GM23338 (cell line): ENCODE results near the gene CTNND2. TPM values are rescaled to one million over a fixed set of nuclear protein-coding genes. Genes with fewer than 3 reads are reported as not detected.
A peak's percentile ranks its signal among the peaks of the same experiment; 100 is the strongest.

Experiments used
- ATAC-seq: fragments of 200-7000 bp; cut with Tn5 transposase; 3 replicates; pipeline ENCODE4 v1.9.1; 2020
- DNase-seq: peaks from one replicate; pipeline ENCODE4 v3.0.0-alpha.2; 2015; ENCODE audit warnings: low spot score
- H2AFZ ChIP-seq: fragments of 200-600 bp; sonication (generic); 2 replicates; pipeline ENCODE4 v1.8.0; 2016; ENCODE audit warnings: antibody characterized with exemption, mild to moderate bottlenecking, moderate library complexity
- H3F3A ChIP-seq: fragments of 200-600 bp; sonication (generic); replicated peaks from 2 replicates; pipeline ENCODE4 v1.8.0; 2017; ENCODE audit warnings: antibody characterized with exemption, mixed run types, low read depth
- H3K27ac ChIP-seq: fragments of 200-600 bp; sonication (generic); 2 replicates; pipeline ENCODE4 v1.6.1; 2016; ENCODE audit warnings: low read depth
- H3K27me3 ChIP-seq: fragments of 200-600 bp; sonication (generic); 2 replicates; pipeline ENCODE4 v1.8.0; 2016; ENCODE audit warnings: mild to moderate bottlenecking, mixed run types, moderate library complexity; ENCODE audit not compliant: insufficient read depth
- H3K36me3 ChIP-seq: fragments of 200-600 bp; sonication (generic); 2 replicates; pipeline ENCODE4 v1.8.0; 2016; ENCODE audit warnings: mild to moderate bottlenecking; ENCODE audit not compliant: insufficient read depth
- H3K4me1 ChIP-seq: fragments of 200-600 bp; sonication (generic); 2 replicates; pipeline ENCODE4 v1.8.0; 2016; ENCODE audit warnings: mild to moderate bottlenecking, moderate library complexity; ENCODE audit not compliant: insufficient read depth
- H3K4me2 ChIP-seq: fragments of 200-600 bp; sonication (generic); 2 replicates; pipeline ENCODE4 v1.7.1; 2017; ENCODE audit warnings: mixed run types
- H3K4me3 ChIP-seq: fragments of 200-600 bp; sonication (generic); 2 replicates; pipeline ENCODE4 v1.6.1; 2016; ENCODE audit warnings: mixed run types
- H3K79me2 ChIP-seq: fragments of 200-600 bp; sonication (generic); replicated peaks from 2 replicates; pipeline ENCODE4 v1.8.0; 2017; ENCODE audit warnings: mild to moderate bottlenecking; ENCODE audit not compliant: insufficient read depth
- H3K9me2 ChIP-seq: fragments of 200-600 bp; sonication (generic); 2 replicates; pipeline ENCODE4 v1.8.0; 2017; ENCODE audit not compliant: insufficient read depth
- H4K20me1 ChIP-seq: fragments of 200-600 bp; sonication (generic); replicated peaks from 2 replicates; pipeline ENCODE4 v1.8.0; 2017; ENCODE audit warnings: mild to moderate bottlenecking; ENCODE audit not compliant: insufficient read depth
- H3K27ac Mint-ChIP-seq: 2 replicates; pipeline ENCODE4 v1.8.0; 2020; ENCODE audit warnings: inconsistent platforms, mild to moderate bottlenecking, moderate library complexity, mixed read lengths
- H3K27me3 Mint-ChIP-seq: 3 replicates; pipeline ENCODE4 v1.8.0; 2022; ENCODE audit warnings: low read depth, mild to moderate bottlenecking, moderate library complexity, mixed read lengths, inconsistent platforms; ENCODE audit not compliant: insufficient read depth, poor library complexity
- H3K36me3 Mint-ChIP-seq: 3 replicates; pipeline ENCODE4 v1.8.0; 2021; ENCODE audit warnings: low read depth, mild to moderate bottlenecking, inconsistent platforms, moderate library complexity, mixed read lengths
- H3K4me1 Mint-ChIP-seq: 3 replicates; pipeline ENCODE4 v1.8.0; 2020; ENCODE audit warnings: mild to moderate bottlenecking, inconsistent platforms, mixed read lengths
- H3K4me3 Mint-ChIP-seq: 3 replicates; pipeline ENCODE4 v1.8.0; 2021; ENCODE audit warnings: moderate library complexity, mild to moderate bottlenecking, inconsistent platforms, mixed read lengths
- H3K9me3 Mint-ChIP-seq: 3 replicates; pipeline ENCODE4 v1.8.0; 2020; ENCODE audit warnings: moderate library complexity, mild to moderate bottlenecking, inconsistent platforms, mixed read lengths
- CREB1 ChIP-seq: fragments of 250-450 bp; sonication (Bioruptor Pico); IDR thresholded peaks from 2 replicates; pipeline ENCODE4 v1.5.0; 2020; ENCODE audit warnings: low read depth, mild to moderate bottlenecking, moderate library complexity
- EZH2phosphoT487 ChIP-seq: fragments of 200-600 bp; sonication (generic); IDR thresholded peaks from one replicate; pipeline ENCODE4 v1.8.1; 2018; ENCODE audit warnings: antibody characterized with exemption; ENCODE audit not compliant: unreplicated experiment
- NANOG ChIP-seq: IDR thresholded peaks from 2 replicates; pipeline ENCODE4 v1.6.1; 2016; ENCODE audit warnings: antibody characterized with exemption, borderline replicate concordance
- POLR2AphosphoS5 ChIP-seq: IDR thresholded peaks from 2 replicates; pipeline ENCODE4 v1.6.1; 2016; ENCODE audit warnings: antibody characterized with exemption, low read depth
- STAT1 ChIP-seq: IDR thresholded peaks from one replicate; pipeline ENCODE4 v1.6.1; 2016; ENCODE audit warnings: antibody characterized with exemption; ENCODE audit not compliant: unreplicated experiment
- ZNF114 ChIP-seq: fragments of 250-450 bp; sonication (Bioruptor Pico); IDR thresholded peaks from 2 replicates; pipeline ENCODE4 v1.5.0; 2020; ENCODE audit warnings: mild to moderate bottlenecking, moderate library complexity
- ZNF331 ChIP-seq: fragments of 250-450 bp; sonication (Bioruptor Pico); IDR thresholded peaks from 2 replicates; pipeline ENCODE4 v1.5.0; 2020; ENCODE audit warnings: low read depth, mild to moderate bottlenecking, moderate library complexity
- polyA plus RNA-seq: library from polyadenylated mRNA; unstranded; fragments of >200 nt; fragmentation: Nextera tagmentation; extraction: Ambion mirVana; gene quantifications from 2 replicates; pipeline ENCODE4 v1.2.1, GENCODE V29; 2016
- total RNA-seq: library from RNA; depleted of rRNA; stranded (reverse); fragments of >200 nt; shearing (Covaris generic); gene quantifications from 2 replicates; pipeline ENCODE4 v1.2.3, GENCODE V29; 2014
- TF ChIP-seq, protein P1 (sequence below), 2 experiments: fragments of 200-600 bp in 1 of 2; sonication (generic) in 1 of 2; conservative IDR thresholded peaks; 2 replicates each; pipeline versions ENCODE4 v1.5.1 to v1.6.1; 2016 to 2017; ENCODE audit warnings: antibody characterized with exemption in 2 of 2, low read depth in 2 of 2, mild to moderate bottlenecking in 2 of 2, moderate library complexity in 1 of 2
- TF ChIP-seq, protein P2 (sequence below): fragments of 250-450 bp; sonication (Bioruptor Pico); IDR thresholded peaks from 2 replicates; pipeline ENCODE4 v1.5.0; 2020; ENCODE audit warnings: mild to moderate bottlenecking, moderate library complexity

Gene CTNND2
- total and polyA plus RNA-seq, 2 experiments from 2014 or later: 5.1 to 7.0 TPM

DNA sequence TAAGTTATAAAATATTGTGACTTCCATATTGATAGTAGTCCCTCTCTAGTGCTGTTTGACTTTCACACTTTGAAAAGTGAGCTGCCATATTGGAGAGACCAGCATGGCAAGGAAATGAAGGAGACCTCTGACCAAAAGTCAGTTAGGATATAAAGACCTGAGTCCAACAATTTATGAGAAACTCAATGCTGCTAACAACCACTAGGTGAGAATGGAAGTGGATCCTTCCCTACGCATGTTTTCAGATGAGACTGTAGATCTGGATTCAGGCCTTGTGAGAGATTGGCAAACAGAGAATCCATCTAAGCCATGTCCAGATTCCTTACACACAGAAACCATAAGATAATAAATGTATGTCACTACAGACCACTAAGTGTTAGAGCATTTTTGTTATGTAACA, 81.6 kb downstream of the CTNND2 start:
- peaks cover 3% of the 10 kb centered on the region; the same call in 1 of the 3 replicates for H3K36me3 Mint-ChIP-seq
- Histone ChIP-seq H3K4me2 (no peak overlapping the region), H3K9me2 (no peaks in the 10 kb centered on the region), H3K27me3 (no peaks in the 10 kb centered on the region), H3F3A (no peaks in the 10 kb centered on the region), H3K4me1 (no peaks in the 10 kb centered on the region), H3K36me3 (no peaks in the 10 kb centered on the region), H4K20me1 (no peaks in the 10 kb centered on the region), H3K27ac (no peak overlapping the region), H2AFZ (no peak overlapping the region), H3K79me2 (no peaks in the 10 kb centered on the region), H3K4me3 (no peak overlapping the region)
- H3K27ac Mint-ChIP-seq: no peak overlapping the region
- H3K27me3 Mint-ChIP-seq: peaks cover 4% of the 10 kb centered on the region
- H3K9me3 Mint-ChIP-seq: peaks cover 4% of the 10 kb centered on the region
- no peaks in the 10 kb centered on the region for H3K4me1 Mint-ChIP-seq
- no peak for ATAC-seq
- DNase-seq: peak; percentile 48
- H3K4me3 Mint-ChIP-seq: no peak overlapping the region
- TF ChIP-seq, protein P1, sequence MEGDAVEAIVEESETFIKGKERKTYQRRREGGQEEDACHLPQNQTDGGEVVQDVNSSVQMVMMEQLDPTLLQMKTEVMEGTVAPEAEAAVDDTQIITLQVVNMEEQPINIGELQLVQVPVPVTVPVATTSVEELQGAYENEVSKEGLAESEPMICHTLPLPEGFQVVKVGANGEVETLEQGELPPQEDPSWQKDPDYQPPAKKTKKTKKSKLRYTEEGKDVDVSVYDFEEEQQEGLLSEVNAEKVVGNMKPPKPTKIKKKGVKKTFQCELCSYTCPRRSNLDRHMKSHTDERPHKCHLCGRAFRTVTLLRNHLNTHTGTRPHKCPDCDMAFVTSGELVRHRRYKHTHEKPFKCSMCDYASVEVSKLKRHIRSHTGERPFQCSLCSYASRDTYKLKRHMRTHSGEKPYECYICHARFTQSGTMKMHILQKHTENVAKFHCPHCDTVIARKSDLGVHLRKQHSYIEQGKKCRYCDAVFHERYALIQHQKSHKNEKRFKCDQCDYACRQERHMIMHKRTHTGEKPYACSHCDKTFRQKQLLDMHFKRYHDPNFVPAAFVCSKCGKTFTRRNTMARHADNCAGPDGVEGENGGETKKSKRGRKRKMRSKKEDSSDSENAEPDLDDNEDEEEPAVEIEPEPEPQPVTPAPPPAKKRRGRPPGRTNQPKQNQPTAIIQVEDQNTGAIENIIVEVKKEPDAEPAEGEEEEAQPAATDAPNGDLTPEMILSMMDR (conservative IDR thresholded peaks at IDR 0.05; ENCODE audit: low read depth in 2 of 2): peak in 1 of 2 experiments; percentile 46; a peak in 2 of 4 replicates
- TF ChIP-seq ZNF331 (CRISPR knock-in tag) (no peak), ZNF114 (no peak), POLR2AphosphoS5 (no peak)

DNA sequence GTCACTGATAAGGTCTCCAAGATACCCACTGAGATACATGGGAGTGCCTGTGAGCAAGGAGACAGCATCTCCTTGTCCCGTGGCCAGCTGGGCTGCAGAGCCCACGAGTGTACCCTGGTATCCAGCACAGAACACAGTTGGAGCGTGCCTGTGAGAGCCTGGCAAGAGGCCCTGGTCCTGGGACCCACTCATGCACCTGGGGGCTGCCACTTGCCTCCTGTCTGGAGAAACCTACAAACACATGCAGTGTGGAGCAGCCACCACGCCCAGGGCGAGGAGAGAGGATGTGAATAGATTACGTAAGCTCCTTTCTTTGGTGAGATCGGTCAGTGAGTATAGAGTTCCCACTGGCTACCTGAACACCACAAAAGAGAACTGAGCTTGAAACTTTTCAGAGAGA, 88.3 kb downstream of the CTNND2 start:
- no peaks in the 10 kb centered on the region for H3K36me3 ChIP-seq
- no peak overlapping the region for H3K27ac Mint-ChIP-seq
- H3K4me3 ChIP-seq: no peak overlapping the region
- no peaks in the 10 kb centered on the region for H3K27me3 Mint-ChIP-seq
- H3K79me2 ChIP-seq: no peaks in the 10 kb centered on the region
- H3K4me3 Mint-ChIP-seq: no peak overlapping the region
- no peaks in the 10 kb centered on the region; the same call in 1 of the 2 replicates for H4K20me1 ChIP-seq
- H2AFZ ChIP-seq: no peak overlapping the region
- no peak overlapping the region for H3K4me2 ChIP-seq
- peaks cover 14% of the 10 kb centered on the region for H3K4me1 Mint-ChIP-seq
- DNase-seq: no peak
- no peaks in the 10 kb centered on the region; the same call in 2 of the 3 replicates for H3K36me3 Mint-ChIP-seq
- H3K27ac ChIP-seq: no peak overlapping the region
- no peak for ATAC-seq
- TF ChIP-seq, protein P1 (conservative IDR thresholded peaks at IDR 0.05; ENCODE audit: low read depth in 2 of 2): no peak
- no peak for TF ChIP-seq EZH2phosphoT487
- TF ChIP-seq STAT1: no peak
- no peak for TF ChIP-seq POLR2AphosphoS5
- TF ChIP-seq CREB1 (CRISPR knock-in tag): no peak
- no peak for TF ChIP-seq NANOG
- TF ChIP-seq, protein P2, sequence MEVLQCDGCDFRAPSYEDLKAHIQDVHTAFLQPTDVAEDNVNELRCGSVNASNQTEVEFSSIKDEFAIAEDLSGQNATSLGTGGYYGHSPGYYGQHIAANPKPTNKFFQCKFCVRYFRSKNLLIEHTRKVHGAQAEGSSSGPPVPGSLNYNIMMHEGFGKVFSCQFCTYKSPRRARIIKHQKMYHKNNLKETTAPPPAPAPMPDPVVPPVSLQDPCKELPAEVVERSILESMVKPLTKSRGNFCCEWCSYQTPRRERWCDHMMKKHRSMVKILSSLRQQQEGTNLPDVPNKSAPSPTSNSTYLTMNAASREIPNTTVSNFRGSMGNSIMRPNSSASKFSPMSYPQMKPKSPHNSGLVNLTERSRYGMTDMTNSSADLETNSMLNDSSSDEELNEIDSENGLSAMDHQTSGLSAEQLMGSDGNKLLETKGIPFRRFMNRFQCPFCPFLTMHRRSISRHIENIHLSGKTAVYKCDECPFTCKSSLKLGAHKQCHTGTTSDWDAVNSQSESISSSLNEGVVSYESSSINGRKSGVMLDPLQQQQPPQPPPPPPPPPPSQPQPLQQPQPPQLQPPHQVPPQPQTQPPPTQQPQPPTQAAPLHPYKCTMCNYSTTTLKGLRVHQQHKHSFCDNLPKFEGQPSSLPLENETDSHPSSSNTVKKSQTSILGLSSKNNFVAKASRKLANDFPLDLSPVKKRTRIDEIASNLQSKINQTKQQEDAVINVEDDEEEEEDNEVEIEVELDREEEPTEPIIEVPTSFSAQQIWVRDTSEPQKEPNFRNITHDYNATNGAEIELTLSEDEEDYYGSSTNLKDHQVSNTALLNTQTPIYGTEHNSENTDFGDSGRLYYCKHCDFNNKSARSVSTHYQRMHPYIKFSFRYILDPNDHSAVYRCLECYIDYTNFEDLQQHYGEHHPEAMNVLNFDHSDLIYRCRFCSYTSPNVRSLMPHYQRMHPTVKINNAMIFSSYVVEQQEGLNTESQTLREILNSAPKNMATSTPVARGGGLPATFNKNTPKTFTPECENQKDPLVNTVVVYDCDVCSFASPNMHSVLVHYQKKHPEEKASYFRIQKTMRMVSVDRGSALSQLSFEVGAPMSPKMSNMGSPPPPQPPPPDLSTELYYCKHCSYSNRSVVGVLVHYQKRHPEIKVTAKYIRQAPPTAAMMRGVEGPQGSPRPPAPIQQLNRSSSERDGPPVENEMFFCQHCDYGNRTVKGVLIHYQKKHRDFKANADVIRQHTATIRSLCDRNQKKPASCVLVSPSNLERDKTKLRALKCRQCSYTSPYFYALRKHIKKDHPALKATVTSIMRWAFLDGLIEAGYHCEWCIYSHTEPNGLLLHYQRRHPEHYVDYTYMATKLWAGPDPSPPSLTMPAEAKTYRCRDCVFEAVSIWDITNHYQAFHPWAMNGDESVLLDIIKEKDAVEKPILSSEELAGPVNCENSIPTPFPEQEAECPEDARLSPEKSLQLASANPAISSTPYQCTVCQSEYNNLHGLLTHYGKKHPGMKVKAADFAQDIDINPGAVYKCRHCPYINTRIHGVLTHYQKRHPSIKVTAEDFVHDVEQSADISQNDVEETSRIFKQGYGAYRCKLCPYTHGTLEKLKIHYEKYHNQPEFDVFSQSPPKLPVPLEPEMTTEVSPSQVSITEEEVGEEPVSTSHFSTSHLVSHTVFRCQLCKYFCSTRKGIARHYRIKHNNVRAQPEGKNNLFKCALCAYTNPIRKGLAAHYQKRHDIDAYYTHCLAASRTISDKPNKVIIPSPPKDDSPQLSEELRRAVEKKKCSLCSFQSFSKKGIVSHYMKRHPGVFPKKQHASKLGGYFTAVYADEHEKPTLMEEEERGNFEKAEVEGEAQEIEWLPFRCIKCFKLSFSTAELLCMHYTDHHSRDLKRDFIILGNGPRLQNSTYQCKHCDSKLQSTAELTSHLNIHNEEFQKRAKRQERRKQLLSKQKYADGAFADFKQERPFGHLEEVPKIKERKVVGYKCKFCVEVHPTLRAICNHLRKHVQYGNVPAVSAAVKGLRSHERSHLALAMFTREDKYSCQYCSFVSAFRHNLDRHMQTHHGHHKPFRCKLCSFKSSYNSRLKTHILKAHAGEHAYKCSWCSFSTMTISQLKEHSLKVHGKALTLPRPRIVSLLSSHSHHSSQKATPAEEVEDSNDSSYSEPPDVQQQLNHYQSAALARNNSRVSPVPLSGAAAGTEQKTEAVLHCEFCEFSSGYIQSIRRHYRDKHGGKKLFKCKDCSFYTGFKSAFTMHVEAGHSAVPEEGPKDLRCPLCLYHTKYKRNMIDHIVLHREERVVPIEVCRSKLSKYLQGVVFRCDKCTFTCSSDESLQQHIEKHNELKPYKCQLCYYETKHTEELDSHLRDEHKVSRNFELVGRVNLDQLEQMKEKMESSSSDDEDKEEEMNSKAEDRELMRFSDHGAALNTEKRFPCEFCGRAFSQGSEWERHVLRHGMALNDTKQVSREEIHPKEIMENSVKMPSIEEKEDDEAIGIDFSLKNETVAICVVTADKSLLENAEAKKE (CRISPR knock-in tag): no peak
- no peaks in the 10 kb centered on the region for H3K27me3 ChIP-seq
- H3K9me3 Mint-ChIP-seq: no peaks in the 10 kb centered on the region
- H3K4me1 ChIP-seq: peaks cover 8% of the 10 kb centered on the region; the same call in 1 of the 2 replicates
- H3K9me2 ChIP-seq: no peaks in the 10 kb centered on the region
- H3F3A ChIP-seq: no peaks in the 10 kb centered on the region
